ENCODE measurements around the gene LRRC36.

LRRC36 gene

DNA sequence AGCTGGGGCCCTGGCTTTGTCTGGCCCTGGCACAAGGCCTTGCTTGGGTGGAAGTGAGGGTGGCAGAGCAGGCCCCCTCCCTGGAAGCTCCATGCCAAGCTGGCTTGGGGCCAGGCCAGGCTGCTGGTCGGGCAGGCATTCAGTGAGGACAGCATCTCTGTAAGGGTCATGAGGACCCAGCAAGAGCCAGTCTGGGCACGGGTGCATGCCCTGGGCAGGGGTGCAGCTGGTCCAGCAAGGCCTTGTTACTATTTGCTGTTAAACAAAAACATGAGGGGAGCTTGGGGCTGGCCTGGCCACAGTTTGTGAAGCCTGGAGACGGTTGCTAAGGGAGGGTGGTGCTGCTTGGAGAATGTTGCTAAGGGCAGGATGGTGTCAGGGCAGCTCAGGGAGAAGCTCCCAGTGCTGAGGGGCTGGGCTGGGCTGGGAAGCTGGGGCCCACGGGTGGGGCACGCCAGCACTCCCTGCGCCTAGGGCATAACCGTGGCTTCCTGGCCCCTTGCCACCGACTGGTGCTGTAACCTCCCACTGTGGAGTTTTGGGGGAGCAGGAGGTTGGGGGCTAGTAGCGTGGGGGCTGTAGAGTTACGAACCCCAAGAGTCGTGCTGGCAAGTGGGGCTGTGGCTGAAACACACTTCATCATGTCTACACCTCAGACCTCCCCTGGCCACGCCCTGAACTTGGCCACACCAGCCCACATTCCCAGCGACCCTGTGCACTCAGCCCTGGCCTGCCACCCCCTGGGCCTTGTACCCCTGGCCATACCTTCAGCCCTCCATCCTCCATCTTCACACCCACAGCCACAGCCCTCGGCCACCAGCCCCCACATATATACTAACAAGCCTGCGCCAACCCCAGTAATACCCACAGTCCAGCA, 65.0 kb downstream of the LRRC36 start:
- DNase-seq: no peak

DNA sequence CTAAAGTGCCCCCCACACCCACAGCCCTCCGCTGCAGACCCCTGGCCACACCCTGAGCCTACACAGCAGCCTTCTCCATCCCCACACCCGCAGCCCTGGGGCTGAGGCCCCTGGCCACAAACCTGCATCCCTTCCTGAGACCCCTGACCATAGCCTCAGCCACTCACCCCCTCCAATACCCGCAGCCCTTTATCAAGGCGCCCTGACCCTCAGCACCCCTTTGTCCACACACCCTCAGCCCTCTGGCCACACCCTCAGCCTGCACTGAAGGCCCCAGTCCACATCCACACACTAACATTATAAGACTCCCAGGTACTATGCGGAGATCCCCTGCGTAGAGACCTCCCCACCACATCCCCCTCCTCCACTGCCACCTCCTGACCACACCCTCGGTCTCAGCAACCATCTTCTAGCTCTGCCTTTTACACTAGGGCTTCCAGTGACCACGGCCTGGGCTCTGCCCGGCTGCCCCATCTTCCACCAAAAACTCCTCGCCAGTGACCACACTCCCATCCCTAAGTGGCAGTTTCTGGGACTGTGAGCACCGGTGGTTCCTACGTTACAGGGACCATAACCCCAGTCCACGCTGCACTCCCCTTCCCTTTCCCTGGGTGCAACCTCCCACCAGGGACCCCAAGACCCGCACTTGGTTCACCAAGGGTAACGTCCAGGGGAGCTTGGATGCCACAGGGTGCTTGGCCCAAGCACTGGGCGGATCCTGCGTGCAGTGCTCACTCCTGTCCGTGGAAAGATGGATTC, 65.9 kb downstream of the LRRC36 start:
- no peak for DNase-seq

DNA sequence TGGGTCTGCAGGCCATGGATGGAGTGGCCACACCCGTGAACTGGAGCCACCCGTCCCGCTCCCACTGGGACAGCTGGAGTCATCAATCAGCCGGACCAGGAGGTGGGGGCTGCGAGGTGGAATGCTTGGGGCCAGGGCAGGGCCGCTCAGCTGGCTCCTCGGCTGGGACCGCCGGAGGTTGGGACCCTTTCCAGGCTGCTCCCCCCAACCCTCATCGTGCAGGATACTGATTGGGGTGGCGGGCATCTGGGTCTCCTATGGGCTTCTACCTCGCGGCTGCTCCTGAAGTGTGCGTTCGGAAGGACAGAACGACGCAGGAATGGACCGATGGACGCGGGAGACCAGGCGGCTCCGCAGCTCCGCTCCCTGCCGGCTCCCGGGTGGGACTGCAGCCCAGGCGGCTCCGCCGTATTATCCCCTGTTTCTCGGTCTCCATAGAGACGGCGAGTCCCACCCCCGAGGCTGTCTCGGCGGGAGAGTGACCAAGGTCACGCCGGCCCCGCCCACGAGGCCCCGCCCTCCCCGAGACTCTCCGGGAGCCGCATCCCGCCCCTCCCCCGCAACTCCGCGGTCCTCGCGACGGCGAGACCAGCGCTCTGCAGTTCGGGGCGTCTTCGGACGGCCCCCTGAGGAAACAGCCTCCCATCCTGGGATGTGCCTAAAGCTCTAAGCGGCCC, 66.6 kb downstream of the LRRC36 start, which contains the start of gene TPPP3:
TSS of gene TPPP3 (minus strand) at position 388 of the 677 bp plus-strand sequence. CDS start 2,387 bp downstream, outside the sequence.
- DNase-seq: no peak

DNA sequence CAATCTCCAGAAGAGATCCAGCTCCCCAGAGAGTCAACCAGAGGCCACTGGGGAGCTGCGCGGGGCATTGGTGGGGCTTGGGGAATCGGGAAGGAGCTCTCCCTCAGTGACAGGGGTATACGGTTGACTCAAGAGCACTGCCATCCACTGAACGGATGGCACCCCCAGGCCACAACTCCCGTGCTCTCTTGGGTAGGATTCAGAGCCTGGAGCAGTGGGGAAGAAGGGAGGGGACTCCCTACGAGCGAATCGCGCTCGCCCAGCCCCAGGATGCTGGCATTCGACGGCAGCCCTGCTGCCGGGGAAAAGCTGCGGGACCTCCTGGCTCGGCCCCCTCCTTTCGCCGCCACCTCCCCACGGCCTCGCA, 67.2 kb downstream of the LRRC36 start:
- DNase-seq: no peak

DNA sequence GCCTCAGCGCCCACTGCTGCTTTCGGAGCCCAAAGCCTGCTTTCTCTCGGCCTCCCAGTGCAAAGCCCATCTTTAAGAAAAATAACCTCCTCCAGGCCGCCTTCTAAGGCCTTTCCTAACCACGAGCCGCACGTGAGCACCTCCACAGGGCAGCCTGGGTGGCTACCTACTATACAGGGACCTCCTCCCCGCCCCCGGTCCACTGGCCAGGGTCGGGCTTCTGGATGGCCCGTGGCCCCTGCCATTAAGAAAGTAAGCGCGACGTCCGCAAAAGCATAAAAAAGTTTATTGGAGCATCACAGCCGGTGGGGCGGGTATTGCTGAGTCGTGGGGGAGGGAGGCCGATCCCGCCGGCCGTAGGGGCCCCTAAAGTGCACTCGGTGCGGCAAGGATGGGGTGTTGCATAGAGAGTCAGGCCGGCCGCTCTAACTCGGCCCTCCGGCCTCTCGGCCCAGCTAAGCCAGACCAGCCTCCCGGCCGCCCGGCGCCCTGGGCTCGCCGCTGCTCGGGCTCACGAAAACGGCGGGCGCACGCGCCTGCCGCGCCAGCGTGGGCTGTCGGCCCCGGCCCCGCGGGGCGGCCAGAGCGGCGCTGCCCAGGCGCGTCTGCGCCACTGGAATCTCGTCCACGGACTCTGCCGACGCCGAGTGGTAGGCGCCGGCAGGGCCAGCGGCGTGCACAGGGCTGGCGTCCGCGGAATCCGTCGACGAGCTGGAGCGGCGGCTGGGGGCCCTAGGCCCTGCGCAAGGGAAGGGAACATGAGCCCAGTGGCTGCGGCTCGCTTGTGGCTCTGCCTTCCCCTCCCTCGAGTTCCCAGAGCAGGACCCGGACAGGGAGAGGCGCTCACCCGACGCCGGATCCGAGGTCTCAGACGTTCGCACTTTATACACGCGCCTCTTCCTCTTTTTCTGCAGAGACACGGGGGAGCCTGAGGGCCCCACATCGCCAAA, 67.8 kb downstream of the LRRC36 start:
- DNase-seq: no peak

DNA sequence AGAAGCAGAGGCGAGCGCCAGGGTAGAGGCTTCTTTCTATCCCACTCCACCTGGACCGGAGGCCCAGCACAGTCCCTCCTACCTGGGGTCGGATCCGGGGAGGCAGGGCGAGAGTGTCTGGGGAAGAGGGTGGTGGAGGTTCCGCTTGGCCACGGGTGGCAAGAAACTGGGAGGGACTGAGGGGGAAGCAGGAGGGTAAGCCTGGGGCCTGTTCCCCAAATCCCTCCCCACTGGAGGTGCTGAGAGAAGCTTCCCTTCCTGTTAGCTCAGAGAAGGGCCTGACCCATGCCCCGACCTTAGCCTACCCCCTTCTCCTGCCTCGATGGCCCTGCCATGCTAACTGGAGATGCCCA, 68.5 kb downstream of the LRRC36 start:
- no peak for DNase-seq

DNA sequence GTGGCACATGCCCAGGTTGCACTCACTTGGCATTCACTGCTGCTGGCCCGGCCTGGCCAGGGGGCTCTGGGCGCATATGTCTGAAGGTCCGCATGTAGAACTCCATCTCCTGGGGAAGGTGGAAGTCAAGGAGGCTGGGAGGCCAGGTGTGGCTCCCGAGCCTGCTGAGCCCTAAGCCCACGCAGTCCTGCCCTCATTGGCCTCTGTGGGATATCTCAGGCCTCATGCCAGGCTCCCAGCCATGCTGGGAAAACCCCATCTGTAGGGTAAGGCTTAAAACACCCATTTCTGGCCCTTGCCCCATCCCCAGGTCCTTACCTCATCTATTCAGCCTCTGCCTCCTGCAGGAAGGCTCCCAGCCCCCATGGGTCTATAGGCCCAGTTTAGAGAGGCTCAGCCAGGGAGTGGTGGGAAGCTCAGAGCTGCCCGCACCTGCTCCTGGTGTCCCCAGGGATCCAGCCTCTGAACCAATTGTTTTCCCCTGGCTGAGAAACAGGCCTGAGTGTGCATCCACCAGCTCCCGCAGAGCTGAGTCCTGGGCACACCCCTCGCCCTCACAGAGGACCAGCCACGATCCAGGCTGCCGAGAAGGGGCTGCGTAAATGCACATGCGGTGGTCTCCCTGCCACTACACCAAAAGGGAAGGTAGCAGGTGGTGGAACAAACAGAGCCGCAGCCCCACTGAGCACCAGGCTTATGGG, 69.0 kb downstream of the LRRC36 start:
- no peak for DNase-seq

DNA sequence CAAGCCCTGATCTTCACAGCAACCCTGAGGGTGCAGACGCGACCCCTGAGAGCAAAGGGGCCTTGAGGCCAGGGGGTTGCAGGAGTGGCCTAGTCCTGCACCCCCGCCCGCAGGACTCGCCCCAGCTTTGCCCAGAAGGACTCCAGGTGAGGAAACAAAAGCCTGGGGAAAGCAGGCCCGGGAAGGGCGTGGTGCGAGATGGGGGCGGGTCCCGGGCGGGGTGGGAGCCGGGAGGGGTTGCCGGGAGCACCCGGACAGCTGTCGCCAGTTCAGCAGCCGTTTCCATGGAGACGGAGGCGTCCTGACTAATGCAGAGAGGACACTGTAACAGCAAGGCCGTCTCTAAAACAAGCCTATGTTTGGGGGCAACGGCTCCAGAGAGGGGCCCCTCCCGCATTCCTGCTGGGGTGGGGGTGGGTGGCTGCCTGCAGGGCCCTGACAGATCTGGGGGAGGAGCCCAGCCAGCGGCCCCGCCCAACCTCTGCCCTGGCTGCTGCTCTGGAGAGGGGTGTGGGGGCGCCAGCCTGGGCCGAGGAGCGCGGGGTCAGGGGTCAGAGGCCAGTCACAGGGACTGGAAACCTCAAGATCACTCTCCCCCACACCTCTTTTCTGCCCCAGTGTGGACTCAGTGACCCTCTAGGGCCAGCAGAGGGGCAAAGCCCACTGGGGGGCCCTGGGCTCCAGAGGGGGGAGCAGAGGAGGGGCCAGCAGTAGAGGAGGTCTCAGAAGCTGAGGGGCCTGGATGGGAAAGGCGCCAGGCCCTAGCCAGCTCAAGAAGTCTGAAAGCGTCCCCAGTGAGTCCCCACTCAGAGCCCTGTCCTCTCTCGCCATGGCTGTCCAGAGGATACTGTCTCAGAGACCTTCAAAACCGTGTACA, 69.8 kb downstream of the LRRC36 start:
- no peak for DNase-seq

DNA sequence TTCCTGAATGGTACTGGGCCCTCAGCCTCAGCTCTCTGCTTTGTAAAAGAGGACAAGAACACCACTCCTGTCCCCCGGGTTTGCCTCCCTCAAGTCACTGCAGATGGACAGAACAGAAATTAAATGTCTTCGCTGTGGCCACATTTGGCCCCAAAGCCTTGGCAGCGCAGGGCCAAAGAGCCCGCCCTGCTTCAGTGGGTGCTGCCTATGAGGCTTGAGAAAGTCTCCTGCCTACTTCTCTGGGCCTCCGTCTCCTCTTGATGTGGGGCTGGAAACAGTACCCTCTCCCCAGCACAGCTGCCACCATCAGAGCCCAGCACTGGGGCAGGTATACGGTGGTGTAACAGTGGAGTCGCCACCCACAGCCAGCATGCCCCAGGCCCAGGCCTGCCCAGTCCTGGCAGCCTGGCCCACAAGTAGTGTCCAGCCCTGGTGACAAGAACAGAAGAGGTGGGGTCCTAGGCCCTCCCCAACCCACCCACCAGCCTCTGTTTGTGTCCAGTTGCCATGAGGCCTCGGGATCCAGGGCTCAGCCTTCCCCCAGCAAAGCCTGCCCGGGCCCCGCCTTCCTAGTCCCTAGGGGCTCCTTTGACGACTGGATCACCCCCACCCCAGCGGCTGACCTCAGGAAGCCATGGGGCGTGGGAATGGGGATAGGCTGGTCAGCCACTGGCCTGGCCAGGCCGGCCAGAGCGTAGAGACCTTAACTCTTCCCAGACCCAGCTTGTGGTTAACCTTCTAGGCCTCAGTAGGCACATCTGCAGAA, 70.6 kb downstream of the LRRC36 start:
- DNase-seq: no peak

DNA sequence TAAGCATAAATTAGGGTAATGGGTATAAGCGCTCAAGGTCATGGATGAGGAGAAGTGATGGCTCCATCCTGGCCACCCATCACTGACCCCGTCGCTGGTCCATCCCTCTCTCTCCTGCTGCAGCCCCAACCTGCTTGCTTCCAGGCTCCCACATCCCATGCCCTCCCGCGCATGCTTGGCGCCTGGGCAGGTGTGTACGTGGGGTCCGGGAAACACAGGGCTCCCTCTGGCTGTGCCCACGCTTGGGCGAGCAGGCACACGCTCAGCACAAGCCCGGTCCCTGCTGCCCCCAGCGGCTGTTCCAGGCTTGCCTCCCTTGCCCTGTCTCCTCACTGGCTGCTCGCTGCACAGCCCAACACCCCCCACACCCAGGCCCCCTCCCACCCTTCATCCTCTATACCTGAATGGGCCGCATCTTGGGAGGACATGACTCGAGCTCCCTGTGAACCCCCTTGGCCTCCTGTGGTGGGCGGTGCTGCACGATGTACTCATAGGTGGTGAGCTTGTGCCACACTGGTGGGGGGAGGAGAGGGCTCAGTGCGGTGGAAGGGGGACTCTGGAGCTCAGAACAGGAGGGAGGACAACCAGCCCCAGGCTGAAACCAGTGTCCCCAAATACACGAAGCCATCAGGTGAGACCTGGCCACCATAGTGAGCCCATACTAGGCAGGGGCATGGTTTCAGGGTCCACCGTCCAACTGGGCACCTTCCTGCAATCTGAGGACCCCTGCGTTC, 71.4 kb downstream of the LRRC36 start:
- DNase-seq: no peak

DNA sequence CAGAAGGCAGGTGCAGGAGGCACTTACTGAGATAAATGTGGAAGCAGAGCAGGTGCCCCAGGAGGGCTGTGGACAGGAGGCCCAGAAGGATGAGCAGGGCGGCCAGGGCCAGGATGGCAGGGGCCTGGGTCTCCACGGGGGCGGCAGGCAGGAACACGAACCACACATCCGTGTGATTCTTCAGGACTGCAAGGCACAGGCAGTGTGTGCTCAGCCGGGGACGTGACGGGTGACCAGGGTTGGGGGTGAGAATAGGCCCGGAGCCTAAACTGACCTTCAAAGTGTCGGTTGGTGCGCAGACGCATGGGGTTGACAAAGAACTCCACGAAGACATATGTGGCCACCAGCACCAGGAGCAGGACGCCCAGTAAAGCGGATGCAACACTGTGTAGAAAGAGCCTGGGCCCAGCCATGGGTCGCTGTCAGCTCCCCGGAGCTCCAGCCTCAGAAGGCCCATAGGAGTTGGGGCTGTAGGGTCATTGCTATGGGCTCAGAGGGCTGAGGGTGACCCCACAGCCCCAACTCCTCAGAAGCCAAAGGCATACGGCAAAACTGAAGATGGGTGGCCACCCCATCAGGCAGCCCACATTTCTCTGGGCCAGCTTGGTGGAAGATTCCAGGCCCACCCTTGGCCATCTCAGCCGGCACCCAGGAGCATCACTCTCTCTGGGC, 72.1 kb downstream of the LRRC36 start:
- no peak for DNase-seq

DNA sequence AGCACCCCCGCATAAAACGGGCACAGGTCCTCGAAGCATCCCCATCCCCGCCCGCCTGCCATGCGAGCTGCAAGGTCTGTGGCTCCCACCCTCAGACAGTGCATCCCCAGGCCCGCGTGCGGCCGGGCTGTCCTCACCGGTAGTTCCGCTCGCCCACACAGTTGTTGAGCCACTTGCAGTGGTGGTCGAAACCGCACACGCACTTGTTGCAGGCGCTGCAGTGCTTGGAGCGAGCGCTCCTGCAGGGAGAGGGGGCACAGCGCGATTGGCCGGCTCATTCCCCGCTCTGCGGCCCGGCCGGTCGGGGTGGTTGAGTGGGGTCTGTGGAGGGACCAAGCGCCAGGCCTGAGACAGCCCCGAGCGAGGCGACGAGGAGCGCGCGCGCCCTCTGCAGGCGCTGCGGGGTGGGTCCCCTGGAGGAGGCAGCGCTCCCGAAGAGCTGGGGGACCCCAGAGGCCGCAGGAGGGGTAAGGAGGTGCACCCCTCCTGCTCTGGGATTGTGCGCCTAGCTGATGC, 72.7 kb downstream of the LRRC36 start:
- DNase-seq: peak; percentile 5 to 27

DNA sequence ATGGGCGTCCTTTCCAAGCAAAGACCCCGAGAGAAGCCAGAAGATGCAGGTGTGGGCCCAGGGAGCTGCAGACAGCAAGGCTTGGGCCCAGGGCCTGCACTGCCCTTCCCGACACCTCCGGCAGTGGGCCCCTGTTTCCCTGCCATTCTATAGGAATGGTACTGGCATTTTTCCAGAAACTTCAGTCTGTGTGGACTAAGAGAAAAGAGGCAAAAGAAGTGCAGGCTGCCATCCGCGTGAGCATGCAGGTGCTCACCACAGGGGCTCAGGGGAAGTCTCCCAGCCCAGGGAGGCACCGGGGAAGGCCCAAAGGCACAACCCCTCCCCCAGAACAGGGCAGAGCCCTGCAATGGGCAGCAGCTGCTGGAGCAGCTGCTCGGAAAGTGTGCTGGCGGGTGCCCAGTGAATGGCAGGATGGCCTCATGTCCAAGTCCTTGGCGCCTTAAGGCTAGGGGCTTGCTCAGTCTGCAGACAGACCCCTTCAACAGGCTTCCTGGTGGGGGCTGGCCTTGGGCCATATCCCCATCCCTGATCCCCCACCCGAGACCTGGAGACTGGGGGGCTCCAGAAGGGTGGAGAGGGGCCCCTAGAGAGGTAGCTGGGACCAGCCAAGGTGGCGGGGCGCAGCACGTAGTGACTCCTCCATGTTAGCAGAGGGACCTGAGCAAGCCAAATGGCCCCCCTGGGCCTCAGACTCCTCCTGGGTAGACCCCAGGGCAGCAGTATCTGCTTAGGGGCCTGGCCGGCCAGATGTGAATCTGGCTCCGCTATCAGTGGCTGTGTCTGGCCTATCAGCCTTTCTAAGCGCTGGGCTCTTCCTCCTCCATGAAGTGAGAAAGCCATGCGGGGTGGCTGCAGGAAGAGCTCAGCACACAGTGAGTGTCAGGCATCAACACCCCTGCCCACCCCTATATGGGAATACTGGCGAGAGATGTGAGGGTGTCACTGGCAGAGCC, 73.4 kb downstream of the LRRC36 start:
- no peak for DNase-seq

DNA sequence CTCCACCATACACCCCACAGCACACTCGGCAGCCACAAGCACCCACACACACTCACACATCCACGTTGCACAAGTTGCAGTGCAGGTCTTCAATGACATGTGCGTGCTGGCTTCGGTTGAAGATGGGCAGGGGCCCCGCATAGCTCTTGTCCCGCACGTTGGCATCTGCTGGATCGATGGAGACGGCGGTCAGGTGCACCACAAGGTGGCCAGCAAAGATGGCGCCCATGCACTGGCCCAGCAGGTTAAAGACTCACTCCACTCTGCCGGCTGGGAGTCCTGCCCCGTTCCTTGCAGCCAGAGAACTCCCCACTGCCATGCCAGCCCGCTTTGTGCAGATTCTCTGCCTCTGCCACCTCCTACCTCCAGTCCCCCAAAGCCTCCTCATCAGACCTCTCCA, 74.3 kb downstream of the LRRC36 start:
- DNase-seq: no peak

DNA sequence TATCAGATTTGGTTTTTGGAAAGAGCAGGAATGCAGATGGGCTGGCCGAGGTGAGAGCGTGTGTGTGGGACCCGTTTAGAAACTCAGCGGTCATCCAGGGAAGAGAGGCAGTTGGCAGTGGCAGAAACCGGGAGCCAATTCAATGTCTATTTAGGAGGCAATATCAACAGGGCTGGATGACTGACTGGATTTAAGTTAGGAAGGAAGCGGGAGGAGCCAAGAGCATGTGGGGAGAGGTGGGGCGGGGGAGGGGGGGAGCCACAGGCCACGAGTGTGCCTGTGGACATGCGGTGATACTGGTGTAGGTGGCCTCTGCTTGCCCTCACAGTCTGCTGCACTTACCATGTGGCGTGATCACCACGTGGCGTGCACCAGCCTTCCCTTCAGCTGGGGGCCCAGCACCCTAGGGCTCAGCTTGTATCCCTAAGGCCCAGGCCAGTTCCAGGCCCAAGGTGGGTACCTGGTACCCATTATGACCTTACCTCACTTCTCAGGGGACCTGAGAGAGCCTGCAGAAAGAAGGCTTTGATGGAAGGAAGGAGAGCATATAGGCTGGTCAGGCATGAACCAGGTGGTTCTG, 77.5 kb downstream of the LRRC36 start:
- no peak for DNase-seq

DNA sequence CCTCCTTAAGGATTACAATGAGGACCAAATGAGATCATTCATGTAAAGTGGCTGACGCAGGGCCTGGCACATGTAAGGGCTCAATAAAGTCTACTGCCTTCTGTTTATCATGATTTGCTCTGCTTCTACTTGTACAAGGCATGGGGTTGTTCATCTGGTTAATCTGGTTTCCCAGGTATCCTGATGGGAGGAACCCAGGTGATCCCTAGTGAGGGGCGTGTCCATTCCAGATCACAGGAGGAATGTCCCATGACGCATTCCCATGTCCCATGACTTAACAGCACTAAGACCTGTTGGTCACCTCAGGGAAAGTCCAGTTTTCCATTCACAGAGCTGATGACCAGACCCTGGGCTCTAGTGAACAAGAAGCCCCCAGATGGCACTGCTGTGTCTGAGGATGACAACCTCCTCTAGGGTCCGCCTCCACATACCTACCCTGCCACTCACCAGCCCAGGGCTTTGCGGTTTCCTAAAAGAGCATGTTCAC, 78.2 kb downstream of the LRRC36 start:
- DNase-seq: no peak

DNA sequence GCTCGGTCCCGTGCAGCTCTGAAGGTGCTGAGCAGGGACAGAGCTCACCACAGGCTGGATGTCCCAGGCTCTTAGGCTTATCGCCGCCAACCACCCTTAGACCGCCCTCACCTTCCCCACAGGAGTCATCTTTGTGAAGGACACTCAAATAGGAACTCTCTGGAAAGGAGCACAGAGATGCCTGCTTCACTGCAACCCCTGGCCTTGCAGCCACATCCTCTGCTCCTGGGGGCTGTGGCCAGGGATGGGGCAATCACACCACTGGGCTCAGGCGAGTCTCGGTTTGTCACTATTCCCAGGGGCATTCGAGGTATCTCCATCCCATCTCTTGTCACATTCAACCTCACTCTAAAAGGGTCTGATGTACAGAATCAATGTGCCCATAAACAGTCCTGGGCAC, 78.7 kb downstream of the LRRC36 start:
- DNase-seq: no peak
